Ascending aorta (tissue), 2 donors: Measurements from ENCODE around the gene PIEZO1. TPM values are rescaled to one million over a fixed set of nuclear protein-coding genes. Genes with fewer than 3 reads are reported as not detected.

Experiments used
- DNase-seq, 2 donors: peaks; one replicate each; pipeline ENCODE4 v3.0.0-alpha.2; 2019; ENCODE audit warnings: low spot score in 2 of 2
- H3K27ac ChIP-seq, 2 donors: fragments of 200-600 bp; sonication (generic); one replicate each; pipeline ENCODE4 v1.5.1; 2016 to 2017; ENCODE audit warnings: mild to moderate bottlenecking in 1 of 2
- H3K27me3 ChIP-seq: fragments of 200-600 bp; sonication (generic); one replicate; pipeline ENCODE4 v1.5.1; 2017
- H3K36me3 ChIP-seq, 2 donors: fragments of 200-600 bp; sonication (generic); one replicate each; pipeline ENCODE4 v1.5.1; 2016
- H3K4me1 ChIP-seq, 2 donors: fragments of 200-600 bp; sonication (generic); one replicate each; pipeline ENCODE4 v1.5.1; 2016 to 2017; ENCODE audit warnings: mild to moderate bottlenecking in 1 of 2
- H3K4me3 ChIP-seq, 2 donors: fragments of 200-600 bp; sonication (generic); one replicate each; pipeline ENCODE4 v1.5.1; 2016 to 2017; ENCODE audit warnings: mild to moderate bottlenecking in 1 of 2
- H3K9me3 ChIP-seq, 2 donors: fragments of 200-600 bp; sonication (generic); one replicate each; pipeline ENCODE4 v1.5.1; 2016
- CTCF ChIP-seq, 3 experiments: fragments of 200-600 bp in 2 of 3; fragments of 450-650 bp in 1 of 3; sonication (generic) in 2 of 3; IDR thresholded peaks; one replicate each; pipeline ENCODE4 v1.5.1; 2016 to 2019; ENCODE audit warnings: antibody characterized with exemption in 3 of 3, mild to moderate bottlenecking in 1 of 3, moderate library complexity in 1 of 3
- intact Hi-C: fragments of 100-400 bp; cut with DNase I; formaldehyde crosslinking; loops from one replicate; pipeline ENCODE4 v1.15.1; 2023
- total RNA-seq: library from RNA; depleted of rRNA; stranded (reverse); fragments of >200 nt; gene quantifications from one replicate; pipeline ENCODE4 v1.1.0, GENCODE V29; 2016

The PIEZO1 gene
- total RNA-seq, 1 donor from 2014 or later = 428 TPM

DNA sequence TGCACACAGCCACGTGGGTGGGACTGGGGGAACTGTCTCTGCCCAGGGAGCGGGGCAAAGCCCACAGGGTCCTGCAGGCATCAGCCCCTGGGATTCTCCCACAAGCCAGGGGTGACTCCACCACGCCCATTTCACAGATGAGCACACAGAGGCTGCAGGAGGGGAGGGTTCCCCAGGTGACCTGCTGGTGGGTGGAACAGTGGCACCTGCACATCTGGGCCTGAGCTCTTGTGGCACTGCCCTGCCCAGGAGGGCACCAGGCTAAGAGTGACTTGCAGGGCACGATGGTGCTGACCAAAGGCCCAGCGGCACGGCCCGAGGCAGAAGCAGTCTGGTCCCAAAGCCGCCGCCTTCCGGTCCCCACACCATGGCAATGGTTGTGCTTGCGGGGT, 23.9 kb downstream of the PIEZO1 start:
- no peaks in the 10 kb centered on the region for H3K9me3 ChIP-seq
- intact Hi-C loops = no loop called here
- DNase-seq = no peak
- no peak for TF ChIP-seq CTCF (IDR thresholded peaks at IDR 0.05)
- peaks cover 0 to 5% of the 10 kb centered on the region in 2 donors for H3K36me3 ChIP-seq
- H3K27me3 ChIP-seq = no peaks in the 10 kb centered on the region
- no peak overlapping the region for H3K27ac ChIP-seq
- no peaks in the 10 kb centered on the region for H3K4me1 ChIP-seq
- no peak overlapping the region for H3K4me3 ChIP-seq

DNA sequence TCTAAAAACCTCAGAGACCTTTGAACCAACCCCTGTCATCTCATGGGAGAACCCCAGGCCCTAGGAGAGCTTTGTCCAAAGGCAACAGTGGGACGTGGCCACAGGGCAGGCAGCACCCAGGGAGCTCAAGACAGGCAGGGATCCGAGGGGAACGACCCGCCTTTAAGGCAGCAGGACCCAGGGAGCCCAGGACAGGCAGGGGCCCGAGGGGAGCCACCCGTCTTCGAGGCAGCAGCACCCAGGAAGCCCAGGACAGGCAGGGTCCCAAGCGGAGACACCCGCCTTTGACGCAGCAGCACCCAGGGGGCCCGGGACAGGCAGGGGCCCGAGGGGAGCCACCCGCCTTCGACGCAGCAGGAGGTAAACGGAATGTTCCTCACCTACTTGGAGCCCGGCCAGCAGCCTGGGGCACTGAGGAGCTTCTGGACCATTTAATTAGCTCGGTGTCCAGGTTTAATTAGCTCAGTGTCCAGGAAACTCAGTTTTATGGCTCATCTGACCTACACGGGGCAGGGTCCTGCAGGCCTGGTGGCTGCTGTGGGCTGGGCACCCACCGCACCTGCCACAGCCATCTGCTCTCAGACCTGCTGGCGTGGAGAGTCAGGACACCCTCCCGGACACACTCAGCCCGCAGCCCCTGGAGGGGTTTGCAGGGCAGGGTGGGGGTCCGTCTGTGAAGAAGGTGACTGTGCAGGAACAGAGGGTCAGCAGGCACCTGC, 24.4 kb downstream of the PIEZO1 start:
- H3K36me3 ChIP-seq = peaks cover 0 to 5% of the 10 kb centered on the region in 2 donors
- no peak for DNase-seq
- no peaks in the 10 kb centered on the region for H3K27me3 ChIP-seq
- no peaks in the 10 kb centered on the region for H3K4me1 ChIP-seq
- no peaks in the 10 kb centered on the region for H3K9me3 ChIP-seq
- TF ChIP-seq CTCF (IDR thresholded peaks at IDR 0.05) = no peak
- intact Hi-C loops = no loop called here
- H3K27ac ChIP-seq = no peak overlapping the region
- H3K4me3 ChIP-seq = no peak overlapping the region

GRCh38 chr16:88759976-88760350, 25.1 kb downstream of the PIEZO1 start:
- H3K4me3 ChIP-seq = no peak overlapping the region
- H3K27me3 ChIP-seq = no peaks in the 10 kb centered on the region
- H3K36me3 ChIP-seq = peaks cover 0 to 5% of the 10 kb centered on the region in 2 donors
- intact Hi-C loops = no loop called here
- no peak overlapping the region for H3K27ac ChIP-seq
- no peak for TF ChIP-seq CTCF (IDR thresholded peaks at IDR 0.05)
- DNase-seq = no peak
- H3K4me1 ChIP-seq = no peaks in the 10 kb centered on the region
- H3K9me3 ChIP-seq = no peaks in the 10 kb centered on the region

- Histone ChIP-seq H3K36me3 (peaks cover 0 to 5% of the 10 kb centered on the region in 2 donors), H3K4me1 (no peaks in the 10 kb centered on the region), H3K9me3 (no peaks in the 10 kb centered on the region), H3K4me3 (no peak overlapping the region), H3K27ac (no peak overlapping the region), H3K27me3 (no peaks in the 10 kb centered on the region)
- intact Hi-C loops = no loop called here
- TF ChIP-seq CTCF (IDR thresholded peaks at IDR 0.05) = no peak
- DNase-seq = no peak
Observed at GRCh38 chr16:88759245-88759975, 25.6 kb downstream of the PIEZO1 start.

DNA sequence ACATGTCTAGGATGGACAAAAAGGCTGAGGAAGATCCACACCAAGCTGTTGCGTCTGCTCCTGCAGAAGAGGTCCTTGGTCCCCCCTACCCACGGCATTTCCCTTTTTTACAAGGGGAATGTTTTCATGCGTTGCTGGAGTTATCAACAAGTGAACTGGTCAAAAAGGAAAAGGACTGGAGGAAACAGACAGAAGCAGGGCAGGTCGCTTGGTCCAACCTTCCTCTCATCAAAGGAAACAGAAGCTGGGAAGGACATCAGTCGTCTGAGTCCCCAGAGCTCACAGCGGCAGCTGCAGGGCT, 26.1 kb downstream of the PIEZO1 start:
- intact Hi-C loops = no loop called here
- H3K4me1 ChIP-seq = no peaks in the 10 kb centered on the region
- TF ChIP-seq CTCF (IDR thresholded peaks at IDR 0.05) = no peak
- H3K4me3 ChIP-seq = no peak overlapping the region
- H3K27ac ChIP-seq = no peak overlapping the region
- H3K9me3 ChIP-seq = no peaks in the 10 kb centered on the region
- no peaks in the 10 kb centered on the region for H3K27me3 ChIP-seq
- H3K36me3 ChIP-seq = peaks cover 0 to 2% of the 10 kb centered on the region in 2 donors
- no peak for DNase-seq
